Activated CD8-positive, alpha-beta memory T cell treated with anti-CD3 and anti-CD28 coated beads for 4 hours (primary cell): ENCODE measurements around the gene CHN1.

Source experiments
- DNase-seq, 2 donors: peaks; one replicate each; pipeline ENCODE4 v3.0.0-alpha.2; 2020; ENCODE audit warnings: low read depth in 2 of 2

Gene CHN1, protein sequence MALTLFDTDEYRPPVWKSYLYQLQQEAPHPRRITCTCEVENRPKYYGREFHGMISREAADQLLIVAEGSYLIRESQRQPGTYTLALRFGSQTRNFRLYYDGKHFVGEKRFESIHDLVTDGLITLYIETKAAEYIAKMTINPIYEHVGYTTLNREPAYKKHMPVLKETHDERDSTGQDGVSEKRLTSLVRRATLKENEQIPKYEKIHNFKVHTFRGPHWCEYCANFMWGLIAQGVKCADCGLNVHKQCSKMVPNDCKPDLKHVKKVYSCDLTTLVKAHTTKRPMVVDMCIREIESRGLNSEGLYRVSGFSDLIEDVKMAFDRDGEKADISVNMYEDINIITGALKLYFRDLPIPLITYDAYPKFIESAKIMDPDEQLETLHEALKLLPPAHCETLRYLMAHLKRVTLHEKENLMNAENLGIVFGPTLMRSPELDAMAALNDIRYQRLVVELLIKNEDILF

DNA sequence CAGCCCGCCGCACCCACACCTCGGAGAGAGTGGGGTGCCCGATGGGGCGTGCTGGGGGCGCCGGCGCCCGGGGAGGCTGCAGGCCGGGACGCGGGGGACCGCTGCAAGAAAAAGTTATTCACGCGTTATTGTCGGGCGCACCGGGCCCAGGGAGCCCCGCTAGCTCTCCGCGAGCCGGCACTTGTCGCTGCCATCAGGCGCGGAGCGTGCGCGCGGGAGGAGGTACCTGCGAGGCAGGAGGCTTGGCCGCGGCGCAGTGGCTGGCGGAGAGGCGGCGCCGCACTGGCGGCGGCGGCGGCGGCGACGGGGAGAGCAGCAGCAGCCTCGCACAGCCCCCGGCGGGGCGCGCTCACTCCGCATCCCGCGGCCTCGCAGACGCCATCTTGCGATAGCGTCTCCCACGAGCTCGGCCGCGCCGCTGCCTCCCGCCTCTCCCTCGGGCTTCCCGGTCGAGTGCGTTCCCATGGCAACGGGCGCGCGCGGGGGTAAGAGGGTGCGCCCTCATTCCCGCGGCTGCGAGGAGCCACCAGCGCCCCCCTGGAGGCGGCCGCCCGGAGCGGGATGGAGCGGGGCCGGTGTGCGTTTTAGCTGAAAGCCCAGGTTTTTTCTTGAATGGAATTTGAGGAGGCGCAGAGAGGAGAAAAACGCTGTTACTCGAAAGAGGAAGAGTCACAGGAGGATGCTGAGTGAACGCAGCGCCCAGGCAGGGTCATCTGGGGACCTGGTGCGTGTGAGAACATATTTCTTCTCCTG is at the start of gene CHN1:
Gene CHN1 (minus strand): TSS at position 402 of the 753 bp plus-strand sequence. CDS start 469 bp downstream, outside the sequence.
- DNase-seq = peak in 1 of 2 donors; percentile 36

DNA sequence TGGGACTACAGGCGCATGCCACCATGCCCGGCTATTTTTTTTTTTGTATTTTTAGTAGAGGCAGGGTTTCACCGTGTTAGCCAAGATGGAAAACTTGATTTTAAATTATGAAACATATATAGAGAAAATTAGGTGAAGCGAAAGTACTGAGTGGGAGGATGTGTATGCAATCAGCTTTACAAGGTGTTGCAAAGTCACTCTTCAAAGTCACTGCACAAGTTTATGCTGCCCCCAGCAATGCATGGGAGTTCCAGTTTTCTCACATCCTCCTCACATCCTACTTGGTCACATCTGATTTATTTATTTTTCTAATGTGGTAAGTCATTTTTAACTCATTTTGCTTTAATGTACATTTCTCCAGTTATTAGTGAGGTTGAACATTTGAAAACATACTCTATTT is 49.2 kb upstream of the CHN1 start:
- no peak for DNase-seq

DNA sequence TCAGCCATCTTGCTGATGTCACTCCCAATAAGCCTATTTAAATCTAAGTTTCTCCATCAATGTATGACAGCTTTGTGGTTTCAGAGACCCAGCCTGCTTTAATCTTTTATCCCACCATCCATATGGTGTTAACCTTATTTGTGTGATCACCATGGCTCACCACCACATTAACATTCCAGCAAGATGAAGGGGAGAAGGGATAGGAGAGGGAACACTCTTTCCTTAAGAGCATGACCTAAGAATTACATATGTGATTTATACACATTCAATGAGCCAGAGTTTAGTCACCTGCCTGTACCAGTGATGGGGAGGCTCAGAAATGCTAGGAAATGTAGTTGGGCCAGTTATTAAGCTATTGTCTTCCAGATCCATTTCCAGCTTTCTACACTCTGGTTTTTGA is 44.5 kb upstream of the CHN1 start:
- DNase-seq = no peak

DNA sequence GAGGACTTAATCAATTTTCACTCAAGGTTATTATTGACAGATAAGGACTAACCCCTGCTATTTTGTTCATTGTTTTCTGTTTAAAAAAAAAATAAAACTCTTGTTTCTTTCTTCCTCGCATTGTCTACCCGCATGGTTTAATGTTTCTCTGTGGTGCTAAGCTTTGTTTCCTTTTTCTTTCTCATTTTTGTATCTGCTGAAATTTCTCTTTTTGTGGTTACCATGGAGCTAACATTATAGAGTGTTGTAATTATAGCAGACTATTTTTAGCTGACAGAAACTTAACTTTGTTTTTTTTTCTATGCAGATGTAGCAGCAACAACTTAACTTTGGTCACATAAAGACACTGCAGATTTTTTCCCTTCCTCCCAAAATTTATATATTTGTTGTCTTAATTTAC is 43.1 kb upstream of the CHN1 start:
- DNase-seq = no peak

DNA sequence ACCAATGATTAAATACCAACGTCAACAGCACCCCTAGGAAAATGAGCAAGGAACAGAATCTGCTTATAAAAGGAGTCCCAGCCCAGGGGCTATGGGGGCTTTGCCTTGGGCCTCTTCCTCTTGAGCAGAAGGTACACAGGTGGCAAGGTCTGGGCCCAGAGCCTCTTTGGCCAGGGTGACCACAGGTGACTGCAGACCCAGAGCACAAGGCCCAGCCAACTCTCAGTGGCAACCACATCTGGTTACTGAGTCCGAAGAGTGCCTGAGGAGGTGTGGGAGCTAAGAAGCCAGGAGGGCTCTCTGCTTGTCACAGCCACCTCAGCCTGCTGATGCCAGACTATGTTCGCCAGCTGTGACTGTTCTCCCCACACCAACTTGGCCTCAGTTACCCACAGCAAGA is 34.3 kb upstream of the CHN1 start:
- no peak for DNase-seq

DNA sequence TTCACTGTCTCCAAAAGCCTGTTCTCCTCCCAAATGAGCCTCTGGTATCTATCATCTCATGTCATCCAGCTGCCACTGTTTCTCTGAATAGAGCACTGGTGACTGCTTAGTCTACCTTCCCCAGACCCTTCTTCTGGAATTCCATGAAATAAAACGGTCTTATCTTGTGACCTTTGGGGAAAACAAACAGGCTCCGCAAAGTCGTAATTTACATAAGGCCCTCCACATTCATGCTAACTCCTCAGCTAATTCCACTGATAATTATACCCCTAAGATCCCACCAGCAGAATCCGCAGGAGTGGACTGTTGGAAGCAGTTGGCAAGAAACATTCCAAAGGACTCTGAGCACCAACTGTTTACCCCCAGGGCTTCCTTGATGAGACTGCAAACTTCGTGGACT is 33.9 kb upstream of the CHN1 start:
- no peak for DNase-seq

DNA sequence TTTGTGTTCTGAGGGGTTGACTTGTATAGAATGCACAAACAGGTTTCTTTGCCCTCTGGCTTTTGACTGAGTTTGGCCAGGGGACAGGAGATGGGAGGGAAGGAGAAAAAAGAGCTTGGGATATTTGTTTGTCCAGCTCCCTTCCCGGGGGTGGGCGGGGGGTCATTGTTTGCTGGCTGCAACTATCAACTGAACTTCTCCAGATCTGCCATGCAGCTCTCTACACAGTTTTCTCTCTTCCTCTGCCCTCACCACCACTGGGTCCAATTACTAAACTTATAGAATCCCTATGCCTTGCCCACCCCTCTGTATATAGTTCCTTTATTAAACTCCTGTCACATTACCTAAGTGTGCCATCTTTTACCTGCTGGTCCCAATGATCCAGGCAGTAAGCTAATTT is 32.8 kb upstream of the CHN1 start:
- DNase-seq = no peak

DNA sequence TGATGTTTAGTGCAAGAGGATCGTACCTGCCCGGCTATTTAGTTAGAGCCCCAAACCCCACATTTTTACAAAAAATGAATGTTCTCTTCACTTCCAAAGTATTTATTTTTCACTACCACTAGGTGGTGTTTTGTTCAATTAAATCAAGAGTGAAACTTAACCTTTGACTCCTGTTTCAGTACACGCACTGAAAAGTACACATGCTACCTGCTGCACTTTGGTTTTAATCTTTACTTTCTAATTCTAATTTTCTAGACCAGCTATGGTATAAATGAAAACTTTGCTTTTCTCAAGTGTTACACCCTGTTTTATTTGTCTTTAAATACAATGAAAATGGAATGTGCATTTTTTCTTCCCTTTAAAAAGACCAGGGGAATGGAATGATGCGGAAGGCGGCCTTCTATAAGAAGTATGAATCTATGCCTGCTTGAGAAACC is 31.4 kb upstream of the CHN1 start:
- no peak for DNase-seq

DNA sequence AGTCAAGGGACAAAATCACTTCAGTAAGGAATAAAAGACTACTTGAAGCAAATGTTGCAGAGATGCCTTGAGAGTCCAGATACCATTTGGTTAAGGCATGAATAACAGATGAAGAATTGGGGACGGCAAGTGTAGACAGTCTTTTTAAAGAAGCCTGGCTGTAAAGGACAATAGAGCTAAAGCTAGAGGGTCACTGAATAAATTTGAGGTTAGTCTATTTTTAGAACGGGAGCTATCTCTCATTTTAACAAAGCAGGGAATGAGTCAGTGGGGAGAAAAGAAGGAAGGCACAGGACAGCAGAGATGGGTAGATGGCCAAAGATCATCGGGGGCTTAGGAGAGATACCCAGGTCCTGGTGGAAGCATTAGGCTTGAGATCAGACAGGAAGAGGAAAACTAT is 30.6 kb upstream of the CHN1 start:
- no peak for DNase-seq

DNA sequence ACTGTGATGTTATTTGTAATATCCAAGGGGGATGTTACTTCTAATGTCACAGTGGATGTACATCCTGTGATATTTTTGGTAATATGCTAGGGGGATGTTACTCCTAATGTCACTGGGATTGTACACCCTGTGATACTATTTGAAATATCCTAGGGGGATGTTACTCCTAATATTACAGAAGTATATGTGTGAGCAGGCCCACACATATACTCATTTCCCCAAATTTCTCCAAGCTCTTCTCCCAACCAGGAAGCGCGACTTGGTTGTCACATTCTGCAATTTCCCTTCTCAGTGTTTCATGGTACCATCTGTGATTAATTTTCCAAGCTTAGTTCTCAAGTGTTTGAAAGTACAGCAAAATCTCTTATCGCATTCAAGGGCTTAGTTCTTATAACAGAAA is 29.5 kb upstream of the CHN1 start:
- DNase-seq = no peak

DNA sequence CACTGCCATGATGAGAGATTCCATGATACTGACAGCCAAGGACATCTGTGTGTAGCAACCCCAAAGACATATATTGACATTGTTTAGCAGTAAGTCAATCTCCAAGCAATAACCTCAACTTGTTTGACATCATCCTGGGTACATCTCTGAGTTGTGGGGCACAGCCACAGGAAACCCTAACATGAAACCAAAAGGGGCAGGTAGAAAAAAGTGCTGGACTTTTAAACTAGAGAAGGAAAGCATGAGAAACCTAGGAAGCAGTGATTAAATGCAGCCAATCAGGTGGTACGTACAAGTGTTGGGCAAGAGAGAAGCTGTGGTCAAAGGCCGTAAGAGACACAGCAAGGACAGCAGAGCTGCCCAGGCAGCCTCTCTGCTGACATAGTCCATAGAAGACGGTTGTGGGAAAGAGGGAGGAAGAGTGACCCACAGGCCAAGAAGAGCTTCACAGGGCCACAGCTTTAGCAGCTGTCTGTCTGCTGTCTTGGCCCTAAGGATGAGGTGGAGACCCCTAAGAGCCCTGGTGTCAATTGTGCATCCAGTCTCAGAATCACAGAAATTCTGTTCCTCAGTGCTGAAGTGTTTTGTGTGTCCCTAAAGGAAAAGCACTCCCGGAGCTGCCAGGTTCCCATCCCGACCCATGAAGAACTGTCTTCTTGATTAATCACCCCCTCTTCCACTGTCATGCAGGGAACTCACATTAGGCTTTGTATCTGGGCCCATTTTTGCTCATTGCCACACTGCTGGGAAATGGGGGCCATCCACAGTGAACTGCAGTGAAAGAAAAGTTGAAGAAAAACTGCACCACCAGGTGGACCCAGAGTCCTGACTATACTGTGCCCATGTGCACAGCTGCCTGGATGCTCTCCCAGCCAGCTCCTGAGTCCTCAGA is 25.4 kb upstream of the CHN1 start:
- DNase-seq = no peak

DNA sequence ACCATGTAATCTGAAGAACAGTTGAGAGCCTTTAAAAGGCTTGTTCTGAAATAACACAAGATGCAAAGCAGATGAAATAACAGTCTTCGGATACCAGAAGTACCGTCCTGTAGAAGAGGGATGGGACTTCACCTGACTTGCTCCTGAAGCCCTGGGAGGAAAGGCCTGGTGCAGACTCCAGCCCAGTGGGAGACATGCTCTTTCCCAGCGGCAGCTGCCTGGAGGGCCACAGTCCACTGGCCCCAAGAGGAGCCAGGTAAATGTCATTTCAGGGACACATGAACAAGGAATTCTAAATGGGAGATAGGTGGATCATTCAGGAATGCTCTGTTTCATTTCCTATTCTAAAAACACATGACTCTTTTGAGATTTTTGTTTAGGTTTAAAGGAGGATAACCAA is 22.6 kb upstream of the CHN1 start:
- DNase-seq = no peak

DNA sequence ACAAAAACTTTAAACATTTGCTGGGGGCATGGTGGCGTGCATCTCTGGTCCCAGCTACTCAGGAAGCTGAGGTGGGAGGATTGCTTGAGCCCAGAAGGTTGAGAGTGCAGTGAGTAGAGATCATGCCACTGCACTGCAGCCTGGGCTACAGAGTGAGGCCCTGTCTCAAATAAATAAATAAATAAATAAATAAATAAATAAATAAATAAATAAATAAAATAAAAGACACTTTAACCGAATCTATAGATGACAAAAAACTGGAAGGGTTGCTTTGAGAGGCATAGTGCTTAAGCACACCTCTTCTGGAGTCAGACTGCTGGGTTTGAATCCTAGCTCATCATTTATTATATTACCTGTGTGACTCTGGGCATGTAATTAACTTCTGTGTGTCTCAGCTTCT is 21.2 kb upstream of the CHN1 start:
- DNase-seq = no peak

DNA sequence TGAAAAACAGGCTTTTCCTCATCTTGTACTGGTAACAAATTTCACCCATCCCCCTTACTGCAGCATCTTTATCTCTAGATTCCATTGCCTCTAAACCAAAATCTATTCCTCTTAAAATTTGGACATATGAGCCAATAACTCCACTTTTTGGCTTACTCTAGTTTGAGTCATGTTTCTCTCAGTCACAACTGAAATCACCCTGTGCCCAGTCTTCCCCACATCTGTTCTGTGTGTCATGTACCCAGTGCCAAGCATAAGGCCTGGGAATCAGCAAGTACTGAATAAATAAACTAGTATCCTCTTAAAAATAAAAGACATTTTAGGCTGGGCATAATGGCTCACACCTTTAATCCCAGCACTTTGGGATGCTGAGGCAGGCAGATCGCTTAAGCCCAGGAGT is 20.8 kb upstream of the CHN1 start:
- DNase-seq = no peak

DNA sequence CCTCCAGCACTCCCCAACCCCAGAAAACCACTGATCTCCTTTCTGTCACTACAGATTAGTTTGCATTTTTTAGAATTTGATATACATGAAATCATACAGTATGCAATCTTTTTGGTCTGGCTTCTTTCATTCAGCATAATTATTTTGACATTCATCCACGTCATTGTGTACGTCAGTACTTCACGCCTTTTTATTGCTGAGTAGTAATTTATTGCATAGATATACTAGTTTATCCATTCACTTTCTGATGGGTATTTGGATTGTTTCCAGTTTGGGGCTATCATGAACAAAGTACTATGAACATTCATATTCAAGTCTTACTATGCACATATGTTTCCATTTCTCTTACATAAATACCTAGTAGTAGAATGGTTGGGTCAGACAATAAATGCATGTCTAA is 20.1 kb upstream of the CHN1 start:
- no peak for DNase-seq

DNA sequence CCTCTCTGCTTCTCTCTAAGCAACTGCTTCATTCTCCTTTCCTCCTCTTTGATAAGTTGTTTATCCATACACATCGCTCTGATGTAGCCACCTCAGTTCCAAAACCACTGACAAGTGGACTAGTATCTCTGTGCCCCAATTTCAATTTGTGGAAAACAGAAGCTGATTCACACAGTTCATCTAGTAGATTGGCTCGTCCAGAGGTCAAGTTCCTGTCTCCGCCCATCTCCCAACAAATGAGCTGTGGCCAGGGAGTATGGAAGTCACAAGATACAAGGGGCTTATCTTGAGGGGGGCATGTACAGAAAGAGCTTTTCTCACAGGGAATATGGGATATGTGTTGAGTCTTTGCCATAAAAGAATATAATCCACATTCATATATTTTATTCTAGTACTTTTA is 17.7 kb upstream of the CHN1 start:
- no peak for DNase-seq

DNA sequence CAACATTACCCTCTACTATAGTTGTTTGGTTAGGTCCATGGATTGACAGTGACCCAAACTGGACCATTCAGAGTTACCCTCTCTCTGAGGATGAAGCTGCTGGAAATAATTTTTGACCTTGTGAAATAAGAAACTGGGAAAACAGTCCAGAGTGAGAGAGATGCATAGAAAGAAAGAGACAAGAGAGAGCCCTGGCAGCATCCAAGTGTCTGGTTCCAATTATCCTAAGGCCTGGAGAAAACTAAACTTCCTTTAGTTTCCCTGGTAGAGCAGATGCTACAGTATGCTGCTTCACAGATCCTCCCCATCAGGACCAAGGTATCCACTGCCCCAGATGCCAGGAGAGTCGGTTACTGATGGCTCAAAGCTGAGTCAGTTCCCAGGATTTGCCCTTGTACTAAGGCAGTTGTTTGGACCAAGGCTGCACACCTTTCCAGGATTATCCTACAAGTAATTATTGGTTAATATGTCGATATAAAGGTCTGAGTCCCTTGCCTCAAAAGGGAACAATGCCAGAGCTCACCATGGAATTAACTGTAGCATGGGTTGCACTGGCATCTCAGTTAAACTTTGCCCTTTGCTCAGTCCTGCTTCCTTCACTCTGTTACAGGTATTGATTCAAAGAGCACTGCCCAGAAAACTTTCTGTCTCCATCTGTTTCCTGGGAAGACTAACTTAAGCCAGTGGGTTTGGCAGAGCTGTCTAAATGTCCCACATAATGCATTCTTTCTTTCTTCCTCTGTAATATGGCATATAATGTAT is 14.6 kb upstream of the CHN1 start:
- no peak for DNase-seq

DNA sequence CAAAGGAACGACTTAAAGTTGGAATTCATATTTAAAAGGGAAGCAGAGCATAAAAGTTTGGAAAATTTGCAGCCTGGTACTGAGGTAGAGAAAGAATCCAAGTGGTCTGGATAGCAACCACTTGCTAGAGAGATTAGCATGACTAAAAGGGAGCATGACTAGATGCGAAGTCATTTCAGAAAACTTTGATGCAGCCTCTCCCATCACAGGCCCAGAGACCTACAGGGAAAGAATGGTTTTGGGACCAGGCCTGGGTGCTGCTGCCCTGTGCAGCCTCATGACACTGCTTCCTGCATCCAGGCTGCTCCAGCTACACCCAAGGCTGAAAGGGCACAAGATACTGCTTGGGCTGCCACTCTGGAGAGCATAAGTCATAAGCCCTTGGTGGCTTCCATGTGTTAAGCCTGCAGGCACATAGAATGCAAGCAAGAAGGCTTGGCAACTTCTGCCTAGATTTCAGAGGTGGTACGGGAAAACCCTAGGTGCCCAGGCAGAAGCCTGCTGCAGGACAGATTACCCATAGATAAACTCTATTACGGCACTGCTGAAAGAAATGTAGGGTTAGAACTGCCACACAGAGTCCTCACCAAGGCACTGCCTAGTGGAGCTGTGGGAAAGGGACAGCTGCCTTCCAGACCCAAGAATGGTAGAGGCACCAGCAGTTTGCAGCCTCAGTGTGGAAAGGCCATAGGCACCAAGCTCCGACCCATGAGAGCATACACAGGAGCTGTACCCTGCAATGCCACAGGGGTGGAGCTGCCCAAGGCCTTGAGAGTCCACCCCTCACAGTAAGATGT is 12.6 kb upstream of the CHN1 start:
- DNase-seq = no peak

DNA sequence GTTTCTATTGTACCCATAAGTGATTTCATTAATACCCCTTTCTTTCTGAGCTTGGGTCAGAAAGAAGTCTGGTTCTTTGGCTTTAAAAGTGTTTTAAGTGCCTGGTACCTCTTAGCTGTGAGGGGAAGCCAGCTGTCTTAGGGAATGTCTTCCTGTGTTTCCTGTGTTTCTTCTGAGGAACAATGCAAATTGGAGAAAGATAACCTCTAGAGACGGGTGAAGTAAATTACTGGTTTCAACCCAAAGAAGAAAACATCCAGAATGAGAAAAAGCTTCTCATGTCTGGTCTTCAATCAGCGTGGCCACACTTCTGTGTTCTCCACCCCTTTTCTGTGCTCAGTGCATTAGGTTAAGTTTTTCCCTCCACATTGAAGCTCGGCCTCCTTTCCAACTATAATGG is 10.2 kb upstream of the CHN1 start:
- DNase-seq = no peak

DNA sequence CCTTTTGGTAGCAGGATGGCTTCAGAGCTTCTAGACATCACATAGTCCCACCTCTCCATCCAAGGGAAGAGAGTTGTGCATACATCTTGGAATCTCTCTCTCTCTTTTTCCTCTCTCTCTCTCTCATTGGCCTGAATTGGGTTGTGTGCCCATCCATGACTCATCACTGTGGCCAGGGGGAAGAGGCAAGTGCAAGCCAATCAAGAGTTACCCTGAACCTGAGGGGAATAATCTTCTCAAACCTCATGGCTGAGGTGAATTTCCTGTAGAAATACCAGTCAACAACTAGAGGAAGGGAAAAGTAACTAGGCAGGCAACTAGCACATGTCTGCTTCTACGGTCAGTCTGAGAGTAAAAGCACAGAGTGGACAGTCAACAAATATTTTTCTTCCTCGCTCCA is 7.3 kb upstream of the CHN1 start:
- no peak for DNase-seq

DNA sequence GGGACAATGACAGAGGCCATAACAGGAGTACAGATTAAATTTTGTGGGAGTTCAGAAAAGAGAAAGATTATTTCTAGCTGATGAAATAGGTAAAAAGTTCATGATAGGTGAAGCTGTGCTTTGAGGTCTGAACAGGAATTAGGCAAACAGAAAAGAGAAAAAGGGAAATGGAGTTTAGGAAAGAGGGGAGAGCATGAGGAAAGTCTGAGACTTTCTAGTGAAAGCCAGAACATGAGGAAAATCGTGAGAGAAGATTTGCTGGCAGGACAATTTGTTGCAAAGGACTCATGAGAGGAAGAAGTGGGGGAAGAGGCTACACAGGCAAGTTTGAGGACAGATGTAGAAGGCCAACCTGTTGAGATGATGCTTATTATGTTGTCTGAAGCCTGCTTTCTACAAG is 6.3 kb upstream of the CHN1 start:
- DNase-seq = no peak
